Kidney (tissue), 14 donors: ENCODE measurements around the gene GNG7. TPM values are rescaled to one million over a fixed set of nuclear protein-coding genes. Genes with fewer than 3 reads are reported as not detected.
"Not testable (repeated sequence)": the region's sequence is repeated elsewhere in the genome, so short reads cannot be mapped to it uniquely, and the experiment has no call there.

Experiments
- DNase-seq, 5 donors: peaks; one replicate each; pipeline ENCODE4 v3.0.0-alpha.2; 2013 to 2020
- FAIRE-seq: peaks from 2 replicates; lab custom pipeline; 2012; peaks lifted over from hg19 to GRCh38; lab: Jason Lieb, UNC
- H3K27ac ChIP-seq, 2 donors: one replicate each; pipeline ENCODE4 v1.7.0; 2013; ENCODE audit warnings: low read depth in 2 of 2, low read length in 2 of 2, inconsistent platforms in 1 of 2
- H3K27me3 ChIP-seq: one replicate; pipeline ENCODE4 v1.7.1; 2013; ENCODE audit warnings: low read length, inconsistent platforms; ENCODE audit not compliant: control insufficient read depth, insufficient read depth
- H3K36me3 ChIP-seq, 3 donors: one replicate each; pipeline versions ENCODE4 v1.7.0 to v1.7.1; 2013; ENCODE audit warnings: low read length in 3 of 3, control low read depth in 1 of 3, inconsistent platforms in 1 of 3; ENCODE audit not compliant: insufficient read depth in 3 of 3, control insufficient read depth in 2 of 3
- H3K4me1 ChIP-seq, 3 donors: one replicate each; pipeline versions ENCODE4 v1.7.0 to v1.7.1; 2013; ENCODE audit warnings: low read length in 3 of 3, inconsistent platforms in 1 of 3, low read depth in 1 of 3; ENCODE audit not compliant: control insufficient read depth in 2 of 3, insufficient read depth in 2 of 3
- H3K4me3 ChIP-seq, 3 donors: one replicate each; pipeline versions ENCODE4 v1.7.0 to v1.8.1; 2013; ENCODE audit warnings: low read length in 3 of 3, control low read depth in 1 of 3, inconsistent platforms in 1 of 3
- H3K9ac ChIP-seq, 3 donors: one replicate each; pipeline versions ENCODE4 v1.7.0 to v1.7.1; 2013; ENCODE audit warnings: low read length in 3 of 3, control low read depth in 1 of 3, inconsistent platforms in 1 of 3
- H3K9me3 ChIP-seq, 3 donors: one replicate each; pipeline versions ENCODE4 v1.7.0 to v1.7.1; 2013; ENCODE audit warnings: low read length in 3 of 3, control low read depth in 1 of 3, inconsistent platforms in 1 of 3; ENCODE audit not compliant: control insufficient read depth in 2 of 3, insufficient read depth in 1 of 3
- CTCF ChIP-seq: IDR thresholded peaks from 3 replicates; pipeline ENCODE4 v1.5.1; 2012; ENCODE audit warnings: mild to moderate bottlenecking, moderate library complexity, borderline replicate concordance; ENCODE audit not compliant: insufficient read depth; ENCODE audit errors: extremely low read depth
- intact Hi-C: fragments of 100-400 bp; cut with DNase I; formaldehyde crosslinking; loops from one replicate; pipeline ENCODE4 v1.11.1; 2022
- polyA plus RNA-seq: library from polyadenylated mRNA; stranded (reverse); fragments of 350-450 nt; fragmentation: Illumina TruSeq; extraction: RNeasy Lipid Tissue Mini Kit (QIAGEN cat#74804); gene quantifications from one replicate; pipeline ENCODE4 v1.2.3, GENCODE V29; 2014; ENCODE audit warnings: low read depth, low replicate concordance; ENCODE audit not compliant: insufficient read depth
- total RNA-seq: library from RNA; stranded (reverse); fragmentation: NEBNext Ultra II Directional; extraction: Animal tissue kit (Norgen Biotek cat#: 25700); gene quantifications from one replicate; pipeline ENCODE4 v1.2.1, GENCODE V29; 2021
- donor health status: control.
- donor health status: control.
- donor health status: control.
- donor health status: control.
- donor health status: control.
- donor health status: DM: yes; HTN: yes; CAD: no.
- donor health status: Normal renal cell carcinoma (clear cell type).

GNG7 gene
- total and polyA plus RNA-seq, 2 donors from 2014 or later, result 9.9 to 13.4 TPM

GRCh38 chr19:2519482-2519881 lies 183.0 kb downstream of the GNG7 start:
- DNase-seq (no peak), FAIRE-seq (no peak)
- no peak overlapping the region for H3K27ac ChIP-seq
- no peak overlapping the region for H3K4me3 ChIP-seq
- TF ChIP-seq CTCF, result no peak
- H3K36me3 ChIP-seq, result no peaks in the 10 kb centered on the region
- H3K27me3 ChIP-seq, result no peaks in the 10 kb centered on the region
- no peak overlapping the region for H3K9ac ChIP-seq
- intact Hi-C loops, result no loop called here
- H3K9me3 ChIP-seq, result no peaks in the 10 kb centered on the region
- peaks cover 0 to 4% (median 0%) of the 10 kb centered on the region in 3 donors for H3K4me1 ChIP-seq

- H3K27ac ChIP-seq, H3K27me3 ChIP-seq, H3K9ac ChIP-seq, H3K4me1 ChIP-seq, intact Hi-C loops, H3K9me3 ChIP-seq, FAIRE-seq, H3K4me3 ChIP-seq, DNase-seq, H3K36me3 ChIP-seq: not testable (repeated sequence)
These were observed 183.6 kb downstream of the GNG7 start for GRCh38 chr19:2518856-2519255.

GRCh38 chr19:2517881-2518601 lies 184.5 kb downstream of the GNG7 start:
- no peaks in the 10 kb centered on the region for H3K27me3 ChIP-seq
- no peak overlapping the region for H3K27ac ChIP-seq
- DNase-seq (peak in 2 of 5 donors; percentile 46 to 68), FAIRE-seq (no peak)
- no peaks in the 10 kb centered on the region for H3K36me3 ChIP-seq
- H3K4me1 ChIP-seq, result no peaks in the 10 kb centered on the region
- no peak for TF ChIP-seq CTCF
- H3K9ac ChIP-seq, result no peak overlapping the region
- intact Hi-C loops, result no loop called here
- H3K4me3 ChIP-seq, result no peak overlapping the region
- H3K9me3 ChIP-seq, result no peaks in the 10 kb centered on the region

- no peaks in the 10 kb centered on the region for H3K27me3 ChIP-seq
- no peaks in the 10 kb centered on the region for H3K36me3 ChIP-seq
- intact Hi-C loops, result no loop called here
- no peak overlapping the region for H3K4me3 ChIP-seq
- no peaks in the 10 kb centered on the region for H3K4me1 ChIP-seq
- FAIRE-seq (no peak), DNase-seq (no peak)
- TF ChIP-seq CTCF, result no peak
- H3K27ac ChIP-seq, result no peak overlapping the region
- H3K9me3 ChIP-seq, result no peaks in the 10 kb centered on the region
- no peak overlapping the region for H3K9ac ChIP-seq
These were observed 185.8 kb downstream of the GNG7 start for GRCh38 chr19:2516727-2517126.
